NCI-H82 treated with DMSO at 0.1 percent for 48 hours (cell line): ENCODE results near the gene ANO2.

ENCODE experiments used
- DNase-seq: peaks from one replicate; lab custom pipeline; 2025; ENCODE audit not compliant: unreplicated experiment; lab: John Stamatoyannopoulos, UW

The ANO2 gene

DNA sequence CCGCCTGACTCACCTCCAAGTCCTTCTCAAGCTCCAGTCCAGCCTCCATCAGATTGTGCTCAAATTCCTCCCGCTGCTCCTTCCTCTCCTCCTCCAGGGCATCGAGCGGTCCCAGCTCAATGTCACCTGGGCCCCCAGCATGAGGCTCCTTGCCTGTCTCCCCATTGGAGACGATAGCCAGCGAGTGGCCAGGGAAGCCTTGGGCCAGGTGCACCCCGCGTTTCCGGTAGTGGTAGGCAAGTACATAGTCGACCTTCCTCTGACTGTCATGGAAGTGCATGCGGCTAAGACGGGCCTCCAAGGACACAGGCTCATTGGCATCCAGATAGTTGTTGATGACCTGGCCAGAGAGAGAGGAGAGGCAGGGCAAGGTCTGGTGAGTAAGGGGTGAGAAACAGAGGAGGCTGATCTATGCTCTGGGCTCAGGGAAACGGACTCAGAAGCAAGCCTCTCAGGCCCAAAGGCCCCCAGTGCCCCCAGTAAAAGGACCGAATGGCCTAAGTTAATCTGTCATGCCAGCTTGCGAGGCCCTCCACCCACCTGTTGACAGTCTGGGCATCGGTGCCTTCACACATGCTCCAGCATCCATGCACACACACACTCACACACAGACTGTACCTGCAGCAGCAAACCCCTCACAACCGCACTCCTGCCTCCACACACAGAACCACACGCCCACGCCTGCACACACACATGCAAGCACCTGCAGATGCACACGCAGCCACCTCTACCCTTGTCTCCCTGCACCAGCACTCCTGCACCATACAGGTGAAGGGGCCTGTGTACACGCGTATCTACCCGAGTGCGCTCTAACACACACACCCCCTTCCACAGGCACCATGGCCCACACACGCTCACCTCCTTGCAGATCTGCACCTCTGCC lies 23.8 kb downstream of the ANO2 start:
- DNase-seq = no peak

DNA sequence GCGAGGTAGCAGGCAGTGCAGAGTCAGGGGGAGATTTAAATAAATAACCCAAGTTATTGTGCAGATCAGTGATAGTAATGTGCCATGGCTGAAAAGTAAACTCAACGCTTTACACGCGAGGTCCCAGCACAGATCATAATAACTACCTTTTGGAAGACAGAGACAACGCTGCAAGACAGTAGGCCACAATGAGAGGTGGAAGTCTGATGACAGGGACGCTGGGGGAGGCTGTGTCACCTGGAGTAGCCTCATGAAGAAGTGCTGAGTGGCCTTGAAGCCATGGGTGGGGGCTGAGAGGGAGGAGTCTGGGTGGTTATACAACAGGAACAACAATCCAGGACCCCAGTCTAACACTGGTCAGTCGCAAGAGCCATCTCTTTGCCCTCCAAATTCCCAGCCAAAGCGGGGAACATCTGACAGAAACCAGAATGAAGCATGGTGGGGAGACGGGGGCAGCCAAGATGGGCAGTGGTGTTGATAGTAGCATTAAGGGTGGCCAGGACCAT lies 28.2 kb downstream of the ANO2 start:
- DNase-seq = no peak

DNA sequence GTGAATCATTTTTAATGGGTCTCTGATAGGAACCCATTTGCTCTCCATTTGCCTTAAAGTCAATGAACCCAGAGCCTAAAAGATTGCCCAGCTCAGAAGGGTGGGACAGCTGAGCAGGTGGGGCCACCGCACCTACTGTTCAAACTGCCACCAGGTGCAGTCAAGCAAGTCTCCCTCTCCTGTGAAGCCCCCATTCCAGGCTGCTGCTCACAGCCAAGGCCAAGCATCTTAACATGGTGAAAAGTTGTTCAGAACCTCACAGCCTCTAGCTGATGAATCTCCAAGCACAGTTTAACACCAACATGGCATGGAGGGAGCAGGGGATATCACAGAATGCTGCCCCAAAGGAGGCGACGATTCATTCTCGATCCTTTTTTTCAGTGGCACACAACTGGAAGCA lies 29.5 kb downstream of the ANO2 start:
- DNase-seq = no peak

DNA sequence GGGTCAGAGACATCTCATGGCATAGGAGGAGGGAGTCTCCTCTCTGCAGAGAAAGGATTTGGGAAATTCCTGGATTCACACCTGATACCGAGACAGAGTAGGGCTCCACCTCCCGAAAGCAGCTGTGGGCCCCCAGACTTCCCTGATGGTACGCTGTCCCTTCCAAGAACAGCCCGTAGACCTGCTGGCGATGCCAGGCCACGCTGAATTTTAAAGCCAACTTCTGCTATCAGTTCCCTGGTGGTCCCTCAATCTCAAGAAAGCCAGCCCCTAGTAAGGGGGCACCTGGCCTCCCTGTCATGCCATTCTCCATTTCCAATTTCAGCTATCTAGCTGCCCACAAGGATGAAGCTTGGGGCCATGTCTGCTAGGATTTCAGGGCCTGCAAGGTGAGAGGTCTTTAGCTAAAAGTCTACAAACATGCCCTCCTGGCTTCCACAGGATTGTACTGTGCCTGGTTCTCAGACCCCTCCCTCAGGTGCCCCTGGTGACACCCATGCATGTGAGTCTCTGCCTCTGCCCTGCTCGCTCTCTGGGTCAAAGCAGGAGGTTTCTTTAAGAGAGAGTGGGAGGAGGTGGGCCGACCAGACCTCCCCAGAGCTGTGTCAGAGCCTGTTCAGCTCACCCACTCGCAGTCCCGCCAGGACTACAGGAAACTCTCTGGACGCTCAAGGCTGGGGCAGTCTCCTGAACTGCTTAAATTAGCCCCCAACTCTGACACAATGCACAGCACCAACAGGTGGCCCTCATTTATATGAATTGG lies 30.5 kb downstream of the ANO2 start:
- no peak for DNase-seq

DNA sequence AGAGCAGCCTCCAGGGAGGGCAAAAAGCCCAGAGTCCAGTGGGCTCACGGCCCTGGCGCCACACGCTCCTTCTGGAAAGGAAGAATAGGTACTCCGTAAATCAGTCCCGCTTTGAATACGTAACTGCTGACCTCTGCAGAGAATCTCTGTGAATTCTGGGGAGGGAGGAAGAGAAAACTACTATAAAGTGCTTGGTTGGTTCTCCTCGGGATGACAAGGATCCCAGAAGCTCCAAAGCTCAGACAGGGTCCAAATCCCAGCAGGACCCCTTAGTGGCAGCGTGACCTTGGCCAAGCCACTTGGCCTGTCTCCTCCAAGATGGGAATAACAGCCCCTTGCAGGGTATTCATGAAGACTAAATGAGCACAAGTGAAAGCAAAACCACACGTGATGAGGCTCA lies 31.7 kb downstream of the ANO2 start:
- no peak for DNase-seq

- no peak for DNase-seq
Observed at GRCh38 chr12:5912437-5913334, 32.4 kb downstream of the ANO2 start.

GRCh38 chr12:5912011-5912410 lies 33.0 kb downstream of the ANO2 start:
- DNase-seq = no peak

DNA sequence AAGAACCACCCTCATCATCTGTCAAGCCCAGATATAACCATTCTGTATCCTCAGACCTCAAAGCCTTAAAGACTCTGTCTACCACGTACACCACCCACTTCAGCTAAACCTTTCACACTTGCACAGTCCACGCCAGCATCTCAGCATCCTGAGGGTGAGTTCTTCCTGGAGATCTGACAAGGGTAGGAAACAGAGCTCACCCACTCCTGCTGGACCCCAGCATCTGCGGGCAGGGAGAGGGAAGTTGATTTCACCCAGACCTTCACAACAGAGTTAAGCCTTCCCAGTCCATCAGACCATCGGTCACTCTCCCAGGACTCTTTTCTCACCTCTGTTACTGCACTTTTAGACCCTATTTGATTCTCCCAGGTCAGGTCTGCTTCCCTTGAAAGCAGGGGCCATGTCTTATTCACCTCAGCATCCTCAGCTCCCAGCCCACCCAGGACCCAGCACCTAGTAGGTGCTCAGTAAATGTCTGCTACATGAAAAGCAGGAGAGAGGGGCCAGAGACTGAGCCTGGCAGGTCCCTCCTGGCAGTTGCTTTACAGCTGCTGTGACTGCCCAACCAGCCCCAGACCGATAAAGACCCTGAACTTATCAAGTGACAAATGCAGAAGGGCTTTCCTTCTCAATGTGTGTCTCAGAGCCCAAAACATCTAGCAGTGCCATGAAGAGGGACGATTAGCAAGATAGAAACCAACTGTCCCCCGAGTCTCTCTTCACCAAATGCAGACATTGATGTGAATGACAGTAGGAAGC lies 34.1 kb downstream of the ANO2 start:
- no peak for DNase-seq

DNA sequence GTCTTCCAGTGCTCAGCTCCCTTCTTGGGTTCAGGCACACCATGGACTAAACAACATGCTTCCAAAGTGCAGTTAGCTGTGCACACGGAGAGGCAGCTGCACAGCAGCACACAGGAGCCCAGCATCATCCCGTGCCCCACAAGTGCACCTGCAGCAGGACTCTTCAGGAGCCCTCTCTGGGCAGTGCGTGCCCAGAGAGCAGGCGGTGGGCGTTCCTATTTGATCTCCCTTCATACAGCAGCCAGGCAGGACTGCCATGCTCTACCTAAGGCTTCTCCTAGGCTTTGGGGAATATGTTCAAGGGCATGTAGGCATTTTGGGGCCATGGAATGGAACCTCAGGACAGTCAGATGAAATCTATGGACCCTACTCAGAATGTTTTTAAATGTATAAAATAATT lies 35.5 kb downstream of the ANO2 start:
- no peak for DNase-seq

DNA sequence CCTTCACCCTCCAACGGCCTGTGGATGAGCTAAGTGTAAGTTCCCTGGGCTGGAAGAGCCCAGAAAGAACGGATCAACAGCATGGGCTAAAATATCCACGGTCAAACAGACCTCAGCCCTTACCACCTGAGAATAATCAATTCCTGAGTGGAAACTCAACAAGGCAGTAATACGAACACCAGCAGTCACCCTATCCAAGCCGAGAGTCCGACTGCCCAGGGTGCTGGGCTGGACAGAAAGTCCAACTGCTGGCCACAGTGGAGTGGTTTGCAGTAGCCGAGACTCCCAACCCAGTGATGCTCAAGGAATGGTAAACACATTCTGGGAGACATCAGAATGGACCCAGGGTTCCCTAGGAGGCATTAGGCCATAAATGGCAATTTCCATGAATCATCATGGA lies 36.8 kb downstream of the ANO2 start:
- no peak for DNase-seq

- DNase-seq = no peak
Observed at GRCh38 chr12:5907807-5908206, 37.3 kb downstream of the ANO2 start.

DNA sequence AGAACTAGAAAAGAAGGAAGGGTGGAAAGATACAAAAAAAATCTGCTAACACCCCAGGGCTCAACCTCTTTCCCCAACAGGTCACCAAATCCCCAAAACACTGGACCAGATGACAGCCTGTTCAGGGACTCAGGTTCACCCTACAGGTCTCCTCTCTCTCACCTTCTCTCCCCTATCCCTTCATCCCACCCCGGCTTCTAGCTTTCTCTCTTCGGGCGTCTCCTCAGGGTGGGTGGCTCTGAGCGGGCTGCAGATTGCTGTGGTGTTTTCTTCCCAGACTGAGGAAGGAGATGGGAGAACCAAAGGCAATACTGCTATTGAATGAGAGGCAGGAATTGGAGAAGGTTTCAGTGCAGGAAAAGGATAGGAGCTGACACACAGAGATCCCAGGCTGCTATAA lies 39.3 kb downstream of the ANO2 start:
- DNase-seq = no peak

- no peak for DNase-seq
Observed at GRCh38 chr12:5904969-5905368, 40.1 kb downstream of the ANO2 start.

DNA sequence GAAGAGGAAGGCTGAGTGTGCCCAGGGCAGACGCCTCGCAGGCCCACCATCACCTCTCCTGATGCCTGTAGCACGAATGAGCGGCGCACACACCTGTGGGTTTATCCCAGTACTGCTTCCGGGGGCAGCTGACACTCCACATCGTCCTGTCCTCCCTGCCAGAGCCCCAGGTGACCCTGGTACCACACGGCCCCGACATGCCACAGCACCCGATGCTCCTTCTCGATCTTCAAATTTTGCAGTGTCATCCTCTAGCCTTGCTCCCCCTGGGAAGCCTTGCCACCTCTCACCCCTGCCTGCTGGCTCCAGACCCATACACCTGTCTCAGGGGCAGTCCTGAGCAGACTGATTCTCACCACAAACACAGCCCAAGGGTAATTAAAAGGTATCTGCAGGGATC lies 40.6 kb downstream of the ANO2 start:
- DNase-seq = no peak

DNA sequence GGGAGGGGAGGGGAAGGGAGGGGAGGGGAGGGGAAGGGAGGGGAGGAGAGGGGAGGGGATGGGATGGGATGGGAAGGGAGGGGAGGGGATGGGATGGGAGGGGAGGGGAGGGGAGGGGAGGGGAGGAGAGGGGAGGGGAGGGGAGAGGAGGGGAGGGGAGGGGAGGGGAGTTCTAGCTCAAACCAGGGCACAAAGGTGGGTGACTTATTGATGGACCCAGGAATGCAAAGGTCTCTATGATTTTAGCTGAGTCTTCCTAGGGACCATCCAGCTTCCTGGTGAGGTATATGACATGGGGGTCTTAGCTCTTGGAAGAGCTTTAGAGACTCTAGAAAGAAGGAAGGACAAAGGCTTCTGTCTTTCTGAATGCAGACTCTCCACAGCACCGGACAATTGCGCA lies 42.3 kb downstream of the ANO2 start:
- no peak for DNase-seq

GRCh38 chr12:5901416-5901815 lies 43.6 kb downstream of the ANO2 start:
- no peak for DNase-seq

DNA sequence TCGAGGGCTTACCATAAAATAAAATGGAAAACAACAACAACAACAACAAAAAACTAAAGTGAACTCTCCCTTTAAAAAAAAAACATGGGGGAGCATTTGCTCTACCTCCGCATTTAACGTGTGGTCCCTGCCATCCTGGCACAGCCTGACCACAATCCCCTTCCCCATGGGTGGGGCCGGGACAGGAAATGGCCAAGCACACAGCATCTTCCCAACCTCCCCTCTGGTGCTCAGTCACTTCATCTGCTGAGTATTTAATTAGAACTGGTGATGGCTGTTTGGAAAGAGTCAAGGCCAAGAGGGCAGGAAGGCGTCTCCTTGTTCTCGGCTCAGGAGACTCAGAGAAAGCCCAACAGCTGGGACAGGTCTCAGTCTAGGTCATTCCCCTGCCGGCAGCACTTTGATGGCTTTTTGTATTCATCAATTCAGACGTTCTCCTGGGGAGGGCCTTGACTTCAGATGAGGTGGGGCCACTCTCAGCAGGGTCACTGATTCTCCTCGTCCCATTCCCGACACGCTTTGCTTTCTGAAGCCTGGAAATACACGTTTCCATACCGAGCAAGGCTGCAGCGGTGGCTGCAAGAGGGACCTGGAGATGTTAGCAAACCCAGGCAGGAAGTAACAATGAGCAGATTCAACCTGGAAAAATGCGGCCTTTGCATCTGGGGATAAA lies 44.4 kb downstream of the ANO2 start:
- DNase-seq = no peak

DNA sequence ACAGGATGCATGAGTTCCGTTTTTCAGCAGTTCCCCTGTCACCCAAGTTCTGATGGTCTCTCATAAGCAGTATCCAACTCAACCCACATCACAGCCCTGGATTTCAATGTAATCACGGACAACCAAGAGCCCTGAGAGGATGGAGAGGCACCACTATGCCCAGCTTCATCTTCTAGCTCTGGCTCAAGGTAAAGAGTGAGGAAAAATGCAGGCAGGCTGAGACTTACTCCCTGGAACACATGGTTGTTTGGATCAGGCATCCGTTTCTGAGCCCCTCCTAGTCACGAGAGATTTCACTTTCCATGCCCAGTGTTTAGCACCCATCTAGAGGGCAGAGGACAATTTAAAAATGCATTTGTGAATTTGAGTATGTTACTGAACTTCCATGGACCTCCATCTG lies 45.0 kb downstream of the ANO2 start:
- no peak for DNase-seq

GRCh38 chr12:5899675-5900074 lies 45.4 kb downstream of the ANO2 start:
- no peak for DNase-seq

DNA sequence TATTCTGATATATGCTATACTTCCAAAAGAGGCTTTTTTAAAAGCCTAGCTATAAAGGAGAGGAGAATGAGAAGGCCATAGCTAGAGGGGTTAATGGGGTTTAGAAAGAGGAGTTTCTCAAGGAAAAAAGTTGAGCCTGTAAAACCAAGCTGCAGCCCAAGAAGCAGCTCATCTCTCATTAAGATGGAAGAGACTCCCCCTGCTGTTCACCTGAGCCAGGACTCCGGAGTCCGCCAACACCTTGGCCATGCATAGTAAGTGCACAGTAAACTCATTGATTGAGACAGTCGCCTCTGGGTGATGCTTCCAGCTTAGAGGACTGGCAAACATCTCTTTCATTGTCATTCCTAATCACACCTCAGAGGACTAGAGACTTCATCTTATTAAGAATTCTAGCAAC lies 46.2 kb downstream of the ANO2 start:
- DNase-seq = no peak
